DMS53 treated with DMSO at 0.1 percent for 48 hours (cell line): ENCODE measurements around the gene EXOC3L2.
"Not testable (repeated sequence)": the region's sequence is repeated elsewhere in the genome, so short reads cannot be mapped to it uniquely, and the experiment has no call there.

Experiments
- DNase-seq: peaks from one replicate; lab custom pipeline; 2025; ENCODE audit not compliant: unreplicated experiment; lab: John Stamatoyannopoulos, UW

The EXOC3L2 gene

DNA sequence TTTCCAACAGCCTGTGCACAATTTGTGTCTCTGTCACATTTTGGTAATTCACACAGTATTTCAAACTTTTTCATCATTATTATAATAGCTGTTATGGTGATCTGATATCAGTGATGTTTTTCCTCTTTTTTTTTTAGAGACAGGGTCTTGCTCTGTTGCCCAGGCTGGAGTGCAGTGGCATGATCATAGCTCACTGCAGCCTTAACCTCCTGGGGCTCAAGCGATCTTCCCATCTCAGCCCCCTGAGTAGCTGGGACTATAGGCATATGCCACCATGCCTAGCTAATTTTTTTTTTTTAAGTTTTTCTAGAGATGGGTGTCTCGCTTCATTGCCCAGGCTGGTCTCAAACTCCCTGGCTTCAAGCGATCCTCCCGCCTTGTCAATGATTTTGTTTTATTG, 11.6 kb upstream of the EXOC3L2 start:
- no peak for DNase-seq

DNA sequence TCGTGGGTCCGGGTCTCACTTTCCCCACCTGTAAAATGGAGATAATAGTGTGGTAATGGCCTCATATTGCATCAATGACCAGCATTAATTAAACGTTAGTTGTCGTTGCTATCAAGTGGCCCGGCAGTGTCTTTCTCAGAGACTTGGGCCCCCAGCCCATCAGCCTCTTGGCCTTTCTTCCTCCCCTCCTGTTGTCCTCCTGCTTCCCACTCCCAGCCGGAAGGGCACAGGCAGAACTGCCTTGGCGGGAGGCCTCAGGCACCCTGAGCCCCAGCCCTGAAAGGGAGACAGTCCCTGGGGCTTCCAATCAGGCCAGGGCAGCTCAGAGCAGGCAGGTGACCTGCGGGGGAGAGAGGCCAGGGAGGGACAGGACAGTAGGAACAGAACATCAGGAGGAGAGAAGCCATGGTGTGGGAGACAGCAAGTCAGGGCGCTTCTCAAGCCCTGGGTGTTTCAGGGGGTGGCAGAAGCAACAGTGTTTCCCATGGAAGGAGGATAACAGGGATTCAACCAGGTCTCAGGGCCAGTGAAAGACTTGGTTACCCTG, 10.5 kb upstream of the EXOC3L2 start:
- DNase-seq = no peak

DNA sequence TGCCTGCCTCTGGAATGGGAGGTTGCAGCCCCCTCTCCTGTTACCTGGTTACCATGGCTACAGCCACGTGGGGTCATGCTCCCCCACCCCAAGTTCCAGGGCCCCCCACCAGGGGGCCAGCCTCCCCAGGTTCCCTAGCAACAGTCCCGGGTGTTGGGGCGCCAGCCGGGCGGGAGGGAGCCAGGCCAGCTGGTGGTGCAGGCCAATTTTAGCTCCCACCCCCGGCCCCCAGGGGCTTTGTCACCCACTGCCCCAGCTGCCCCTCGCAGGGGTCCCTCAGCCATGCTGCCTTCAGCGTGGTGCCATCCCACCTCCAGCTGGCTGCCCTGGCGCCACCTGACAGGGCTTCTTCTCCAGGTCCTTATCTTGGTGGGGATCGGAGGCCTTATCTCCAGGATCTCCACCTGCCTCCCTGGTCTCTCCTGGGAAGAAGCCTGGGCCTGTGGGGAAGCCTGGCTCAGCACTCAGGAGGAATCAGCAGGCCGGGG, 8.9 kb upstream of the EXOC3L2 start:
- DNase-seq = no peak

DNA sequence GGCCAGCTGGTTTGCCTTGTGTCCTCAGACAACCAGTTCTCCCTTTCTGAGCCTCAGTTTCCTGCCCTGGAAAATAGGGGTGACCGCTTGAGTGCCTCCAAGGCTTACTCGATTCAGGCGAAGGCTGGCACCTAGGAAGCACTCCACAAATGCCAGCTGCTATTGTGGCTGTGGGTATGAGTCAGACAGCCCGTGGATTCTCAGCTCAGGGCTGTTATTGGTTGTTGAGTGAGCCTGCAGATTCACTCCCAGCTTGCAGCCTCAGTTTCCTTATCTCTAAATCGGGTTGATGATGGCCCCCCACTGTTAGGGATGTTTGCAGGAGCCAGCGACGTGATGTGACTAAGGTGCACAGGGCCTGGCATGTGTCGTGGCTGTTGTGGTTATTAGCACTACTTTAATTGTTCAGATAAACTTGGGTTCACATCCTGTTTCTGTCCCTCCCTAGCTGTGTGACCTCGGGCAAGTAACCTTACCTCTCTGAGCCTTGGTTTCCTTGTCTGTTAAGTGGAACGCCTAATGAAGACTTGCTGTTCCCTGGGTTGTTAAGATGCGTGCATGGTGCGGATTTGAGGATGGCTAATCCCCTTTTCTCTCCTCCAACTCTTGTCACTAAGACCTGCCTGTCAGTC, 8.3 kb upstream of the EXOC3L2 start:
- no peak for DNase-seq

DNA sequence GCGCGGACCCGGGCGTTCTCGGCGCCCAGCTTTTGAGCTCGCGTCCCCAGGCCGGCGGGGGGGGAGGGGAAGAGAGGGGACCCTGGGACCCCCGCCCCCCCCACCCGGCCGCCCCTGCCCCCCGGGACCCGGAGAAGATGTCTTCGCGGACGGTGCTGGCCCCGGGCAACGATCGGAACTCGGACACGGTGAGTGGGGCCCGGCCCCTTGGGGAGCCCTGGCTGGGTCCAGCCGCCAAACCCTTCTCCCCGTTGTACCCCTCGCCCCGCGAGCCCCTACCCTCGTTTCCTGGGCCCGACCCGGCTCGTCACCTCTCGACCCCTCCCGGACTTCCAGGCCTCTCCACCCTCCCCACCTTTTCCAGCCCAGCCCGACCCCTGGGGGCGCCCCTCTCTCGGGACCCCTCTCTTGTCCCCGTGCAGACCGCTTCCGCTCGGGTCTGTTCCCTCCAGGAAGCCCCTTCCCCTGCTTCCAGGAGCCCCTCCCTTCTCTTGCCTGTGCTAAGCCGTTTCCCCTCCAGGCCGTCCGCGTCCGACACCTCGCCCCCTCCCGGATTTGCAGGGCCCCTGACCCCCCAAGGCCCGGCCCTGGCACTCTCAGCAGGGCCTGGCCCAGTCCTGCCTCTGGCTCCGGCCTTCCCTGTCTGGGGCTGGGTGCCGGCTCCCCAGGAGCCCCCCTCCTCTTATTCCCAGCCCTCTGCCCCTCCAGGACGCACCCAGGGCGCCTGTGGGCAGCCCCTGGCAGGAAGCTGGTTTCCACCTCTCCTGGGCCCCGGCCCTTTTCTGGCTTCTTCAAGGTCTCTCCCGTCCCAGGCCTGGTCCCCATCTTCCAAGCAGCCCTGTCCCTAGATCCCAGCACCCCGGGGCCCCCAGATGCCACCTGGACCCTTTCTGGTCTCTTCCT, 6.5 kb upstream of the EXOC3L2 start:
- no peak for DNase-seq

DNA sequence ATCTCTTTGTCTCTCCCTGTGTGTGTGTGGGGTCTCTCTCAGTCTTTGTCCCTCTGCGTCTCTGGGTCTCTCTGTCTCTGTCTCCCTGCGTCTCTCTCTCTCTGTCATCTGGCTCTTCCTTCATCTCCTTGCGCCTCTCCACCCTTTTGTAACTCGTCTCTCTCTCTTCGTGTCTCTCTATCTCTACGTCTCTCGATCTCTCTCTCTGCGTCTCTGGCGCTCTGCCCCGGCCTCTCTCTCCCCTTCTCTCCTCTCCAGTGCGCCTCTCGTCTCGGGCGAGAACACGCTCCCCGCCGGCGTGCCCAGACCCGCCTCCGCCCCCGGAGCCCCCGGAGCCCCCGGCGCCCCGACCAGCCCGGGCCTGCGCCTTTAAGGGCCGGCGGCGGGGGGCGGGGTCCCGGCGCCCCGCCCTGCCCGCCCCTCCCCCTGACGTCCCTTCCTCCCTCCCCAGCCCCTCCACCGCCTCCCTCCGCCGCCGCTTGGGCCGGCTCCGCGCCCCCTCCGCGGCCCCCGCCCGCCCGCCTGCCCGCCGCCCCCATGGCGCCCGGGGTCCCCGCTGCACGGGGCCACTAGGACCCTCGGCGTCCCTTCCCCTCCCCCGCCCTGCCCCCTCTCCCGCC, 5.7 kb upstream of the EXOC3L2 start, which contains the start of gene MARK4:
MARK4 (plus strand) TSS at position 440 of the 620 bp plus-strand sequence. CDS start 318 bp downstream, outside the sequence.
- peak; percentile 5 for DNase-seq

DNA sequence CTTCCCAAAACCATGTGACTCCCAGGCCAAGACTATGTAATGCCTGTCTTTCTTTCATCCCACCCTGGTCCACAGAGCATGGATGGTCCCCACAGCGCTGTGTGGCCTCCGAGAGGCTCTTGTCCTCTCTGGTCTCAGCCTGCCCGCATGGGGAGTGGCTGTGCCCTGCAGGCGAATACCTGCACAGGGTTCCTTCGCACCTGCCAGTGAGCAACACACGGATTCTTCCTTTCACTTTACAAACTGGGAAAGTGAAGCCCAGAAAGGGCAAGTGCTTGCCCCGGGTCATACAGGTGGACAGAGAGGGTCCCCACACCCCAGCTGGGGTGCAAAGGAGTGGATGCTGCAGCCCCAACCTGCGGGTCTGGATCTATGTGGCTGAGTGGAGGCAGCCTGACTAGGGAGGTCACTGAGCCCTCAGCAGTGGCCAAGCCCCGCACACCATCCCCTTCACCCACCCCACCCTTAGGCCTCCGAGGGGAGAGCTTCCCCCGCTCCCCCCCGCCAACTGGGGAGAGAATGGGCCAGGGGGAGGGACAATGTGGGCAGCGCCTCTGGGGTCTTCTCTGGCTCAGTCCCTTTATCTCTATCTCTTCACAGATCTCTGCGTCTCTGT, 5.1 kb upstream of the EXOC3L2 start:
- DNase-seq = no peak

DNA sequence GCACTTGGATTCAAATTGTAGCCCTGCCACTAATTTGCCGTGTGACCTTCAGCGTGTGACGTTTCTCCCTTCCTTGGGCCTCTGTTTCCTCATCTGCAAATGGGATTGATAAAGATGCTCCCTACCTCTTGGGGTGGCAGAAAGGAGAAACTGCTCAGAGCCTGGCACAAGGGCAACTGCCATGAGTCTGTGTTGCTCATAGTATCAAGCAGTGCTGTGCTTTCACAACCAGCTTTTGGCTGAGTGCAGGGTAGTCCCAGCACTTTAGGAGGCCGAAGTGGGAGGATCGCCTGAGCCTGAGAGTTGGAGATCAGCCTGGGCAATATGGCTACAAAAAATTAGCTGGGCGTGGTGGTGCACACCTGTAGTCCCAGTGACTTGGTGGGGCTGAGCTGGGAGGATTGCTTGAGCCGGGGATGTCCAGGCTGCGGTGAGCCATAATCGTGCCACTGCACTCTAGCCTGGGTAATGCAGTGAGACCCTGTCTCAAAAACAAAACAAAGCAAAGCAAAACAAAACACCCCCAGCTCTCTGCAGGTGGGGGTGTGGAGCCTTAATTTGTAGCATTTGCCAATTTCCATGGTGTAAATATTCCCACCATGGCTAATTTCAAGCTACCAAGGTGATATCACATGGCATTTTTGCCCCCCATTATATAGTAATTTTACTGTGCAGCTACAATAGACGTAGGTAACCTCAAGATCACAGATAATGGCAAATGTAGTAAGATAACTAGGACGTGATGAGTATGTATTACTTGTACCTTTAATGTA, 4.2 kb upstream of the EXOC3L2 start:
- DNase-seq = no peak

DNA sequence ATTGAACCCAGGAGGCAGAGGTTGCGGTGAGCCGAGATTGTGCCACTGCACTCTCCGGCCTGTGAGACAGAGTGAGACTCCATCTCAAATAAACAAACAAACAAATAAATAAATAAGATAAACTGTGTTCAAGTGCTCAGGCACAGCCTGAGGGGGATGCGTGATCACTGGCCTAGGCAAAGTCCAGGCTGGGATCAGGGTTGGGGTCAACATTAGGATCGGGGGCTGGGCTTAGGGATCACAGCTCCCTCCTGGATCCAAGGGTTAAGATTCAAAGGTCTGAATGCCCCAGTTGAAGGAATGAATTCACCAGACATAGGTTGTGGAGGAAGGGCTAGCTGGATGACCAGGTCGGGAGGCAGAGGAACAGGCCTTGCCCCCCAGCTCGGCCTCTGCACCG, 1.9 kb upstream of the EXOC3L2 start:
- DNase-seq = no peak

DNA sequence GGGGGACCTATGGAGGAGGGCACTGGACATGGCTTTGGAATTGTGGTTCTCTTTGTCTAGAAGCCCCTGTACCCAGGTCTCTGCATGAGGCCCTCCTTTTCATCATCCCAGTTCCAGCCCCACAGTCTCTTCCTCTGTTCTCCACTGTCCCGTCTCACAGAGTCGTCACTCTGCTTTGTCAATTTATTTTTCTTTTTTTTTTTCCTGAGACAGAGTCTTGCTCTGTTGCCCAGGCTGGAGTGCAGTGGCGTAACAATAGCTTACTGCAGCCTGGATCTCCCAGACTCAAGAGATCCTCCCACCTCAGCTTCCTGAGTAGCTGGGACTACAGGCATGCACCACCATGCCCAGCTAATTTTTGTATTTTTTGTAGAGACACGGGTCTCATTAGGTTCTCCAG, 619 bp upstream of the EXOC3L2 start:
- no peak for DNase-seq

DNA sequence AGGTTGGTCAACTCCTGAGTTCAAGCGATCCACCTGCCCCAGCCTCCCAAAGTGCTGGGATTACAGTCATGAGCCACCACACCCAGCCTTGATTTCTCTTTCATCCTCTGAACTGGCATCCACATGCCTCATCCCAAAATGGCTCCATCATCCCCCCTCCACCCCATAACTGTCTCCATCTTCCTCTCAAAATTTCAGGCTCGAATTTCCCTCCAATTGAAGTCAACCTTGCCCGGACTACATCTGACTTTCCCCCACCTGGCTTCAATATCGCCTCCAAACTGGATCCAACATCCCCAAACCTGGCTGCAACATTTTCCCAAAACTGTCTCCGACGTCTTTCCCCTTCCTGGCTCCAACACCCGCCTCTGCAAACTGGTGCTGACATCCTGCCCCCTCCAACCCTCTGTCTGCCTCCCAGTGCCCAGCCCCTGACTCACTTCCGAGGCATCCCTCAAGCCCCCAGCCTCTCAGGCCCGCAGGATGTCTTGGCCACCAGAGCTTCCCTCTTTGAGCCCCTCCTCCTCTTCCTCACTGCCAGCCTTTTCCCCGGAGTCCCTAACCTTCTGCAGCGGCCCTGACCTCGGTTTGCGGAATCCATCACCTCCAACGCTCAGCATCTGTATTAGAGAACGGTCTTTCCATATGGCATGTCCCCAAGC, 943 bp downstream of the EXOC3L2 start:
- DNase-seq = no peak

DNA sequence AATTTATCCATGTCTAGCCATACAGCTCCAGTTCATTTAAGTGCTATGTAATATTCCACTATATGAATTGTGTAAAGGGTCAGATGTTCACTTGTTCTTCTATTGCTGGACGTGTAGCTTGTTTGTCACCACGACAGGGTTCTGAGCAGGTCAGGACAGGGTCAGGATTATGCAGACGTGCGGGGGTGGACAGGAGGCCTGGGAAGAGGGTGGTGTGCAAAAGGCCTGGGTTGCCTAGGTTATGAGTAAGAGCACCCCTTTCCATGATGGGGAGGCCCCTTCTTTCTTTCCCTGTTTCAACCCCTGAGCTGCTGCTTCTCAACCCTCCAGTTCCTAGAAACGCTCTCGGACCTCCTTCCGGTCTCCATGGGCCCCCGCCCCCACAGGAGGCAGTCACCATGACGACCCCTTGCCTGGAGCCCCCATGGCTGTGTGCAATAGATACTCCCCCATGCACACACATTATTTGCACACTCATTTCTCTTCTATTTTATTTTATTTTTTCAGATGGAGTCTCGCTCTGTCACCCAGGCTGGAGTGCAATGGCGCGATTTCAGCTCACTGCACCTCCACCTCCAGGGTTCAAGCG, 2.0 kb downstream of the EXOC3L2 start:
- DNase-seq = no peak

DNA sequence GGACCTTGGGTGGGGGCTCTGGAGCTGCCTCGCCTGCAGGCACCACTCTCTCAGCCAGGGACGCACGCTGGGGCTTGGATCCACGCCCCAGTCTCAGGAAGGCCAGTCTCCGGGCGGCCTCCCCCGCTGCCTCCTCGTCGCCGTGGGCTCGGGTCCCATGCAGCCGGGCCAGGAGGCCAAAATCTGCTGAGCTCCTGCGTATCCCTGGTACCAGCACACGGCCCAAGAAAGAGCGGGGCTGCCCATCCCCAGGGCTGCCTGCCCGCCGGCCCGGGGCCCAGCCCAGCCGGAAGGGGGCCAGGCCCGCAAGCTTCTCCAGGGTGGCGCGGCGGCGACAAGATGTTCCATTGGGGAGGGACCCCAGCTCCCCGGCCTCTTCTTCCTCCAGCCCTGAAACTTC, 6.7 kb downstream of the EXOC3L2 start:
- no peak for DNase-seq

DNA sequence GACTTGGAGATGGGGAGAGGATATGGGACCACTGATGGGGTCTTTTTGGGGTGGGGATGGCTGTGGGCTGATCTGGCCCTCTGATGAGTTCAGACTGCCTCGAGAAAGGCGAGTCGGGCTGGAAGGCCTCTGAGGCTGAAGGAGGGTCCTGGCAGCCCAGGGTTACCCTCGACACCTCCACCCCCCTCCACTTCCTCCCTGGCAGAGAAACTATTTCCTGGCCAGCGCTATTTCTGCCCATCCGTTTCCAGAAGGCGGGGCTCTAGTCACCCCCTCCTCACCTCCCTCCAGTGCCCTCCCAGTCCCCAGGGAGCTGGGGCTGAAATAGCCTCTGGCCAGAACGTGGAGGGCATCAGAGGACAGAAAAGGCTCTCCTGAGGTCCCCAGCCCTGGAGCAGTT, 9.7 kb downstream of the EXOC3L2 start:
- no peak for DNase-seq

DNA sequence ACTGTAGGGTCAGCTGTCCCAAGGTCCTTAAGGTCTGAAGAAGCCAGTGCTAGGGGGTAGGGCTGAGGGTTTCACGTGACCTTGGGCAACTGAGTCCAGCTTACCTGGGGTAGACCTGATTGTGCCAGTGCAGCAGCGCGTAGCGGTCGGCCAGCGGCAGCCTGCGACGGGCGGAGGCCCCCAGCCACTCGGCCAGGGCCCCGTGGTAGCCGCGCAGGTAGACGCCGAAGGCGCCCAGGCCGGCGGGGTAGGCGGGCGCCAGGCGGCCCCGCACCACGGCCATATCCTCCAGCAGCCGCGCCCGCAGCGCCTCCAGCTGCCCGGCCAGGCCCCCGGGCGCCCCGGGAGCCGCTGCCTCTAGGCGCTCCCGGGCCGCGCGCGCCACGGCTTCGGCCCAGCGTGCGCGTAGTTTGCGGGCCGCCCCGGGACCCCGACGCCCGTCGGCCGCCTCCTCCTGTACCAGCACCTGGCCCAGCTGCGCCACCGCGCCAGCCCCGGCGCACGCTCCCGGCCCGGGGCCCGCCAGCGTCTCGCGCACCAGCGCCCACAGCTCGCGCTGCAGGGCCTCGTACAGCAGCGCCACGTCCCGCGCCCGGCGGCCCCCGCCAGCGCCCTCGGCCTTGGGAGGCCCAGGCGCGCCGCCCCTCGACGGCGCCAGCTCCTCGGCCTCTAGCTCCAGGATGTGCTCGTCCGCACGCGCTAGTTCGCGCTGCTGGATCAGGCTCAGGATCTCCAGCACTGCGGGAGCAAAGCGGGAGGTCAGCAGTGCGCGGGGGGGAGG, 10.9 kb downstream of the EXOC3L2 start:
- DNase-seq = no peak

DNA sequence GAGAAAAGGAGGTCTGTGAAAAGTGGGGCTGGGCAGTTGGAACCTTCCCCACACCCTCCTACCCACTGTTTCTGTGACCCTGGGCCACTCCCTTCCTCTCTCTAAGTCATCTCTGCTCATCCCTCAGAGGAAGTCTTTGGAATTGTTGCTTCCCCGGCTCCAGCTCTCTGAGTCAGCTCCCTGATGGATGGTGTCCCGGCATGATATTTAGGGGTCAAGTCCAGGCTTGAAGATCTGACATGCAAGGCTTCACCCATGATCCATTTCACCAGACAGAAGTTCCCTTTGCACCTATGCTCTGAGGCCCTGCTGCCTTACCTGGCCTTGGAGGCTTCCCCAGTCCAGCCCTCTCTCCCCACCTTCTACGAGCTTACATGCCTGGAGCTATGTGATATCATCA, 13.3 kb downstream of the EXOC3L2 start:
- DNase-seq = no peak

DNA sequence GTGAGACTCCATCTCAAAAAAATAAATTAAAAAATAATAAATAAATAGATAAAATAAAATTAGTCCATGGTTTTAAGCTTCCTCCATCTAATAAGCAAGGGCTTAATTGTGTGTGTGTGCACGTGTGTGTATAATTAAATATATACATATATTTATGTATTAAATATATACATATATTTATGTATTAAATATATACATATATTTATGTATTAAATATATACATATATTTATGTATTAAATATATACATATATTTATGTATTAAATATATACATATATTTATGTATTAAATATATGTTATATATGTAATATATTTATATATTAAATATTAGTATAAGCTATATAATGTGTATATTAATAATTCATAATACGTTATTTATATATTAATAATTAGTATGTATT, 16.2 kb downstream of the EXOC3L2 start:
- DNase-seq = not testable (repeated sequence)

DNA sequence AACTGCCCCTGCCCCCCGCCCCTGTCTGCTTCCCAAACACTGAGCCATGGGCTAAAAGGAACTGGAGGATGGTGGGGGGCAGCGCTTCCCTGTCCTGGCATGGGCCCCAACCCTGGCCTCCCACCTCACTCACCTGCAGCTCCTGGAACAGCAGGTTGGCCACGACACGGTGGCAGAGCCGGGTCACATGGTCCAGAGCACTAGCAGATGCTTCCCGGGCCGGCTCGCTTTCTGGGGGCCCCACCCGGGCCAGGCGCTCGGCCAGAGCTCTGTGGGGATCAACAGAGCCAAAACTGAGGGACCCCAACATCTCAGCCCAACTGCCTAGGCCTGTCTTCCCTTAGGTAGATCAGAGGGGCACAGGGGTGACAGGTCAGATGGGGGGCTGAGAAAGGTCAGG, 20.6 kb downstream of the EXOC3L2 start:
- DNase-seq = no peak

DNA sequence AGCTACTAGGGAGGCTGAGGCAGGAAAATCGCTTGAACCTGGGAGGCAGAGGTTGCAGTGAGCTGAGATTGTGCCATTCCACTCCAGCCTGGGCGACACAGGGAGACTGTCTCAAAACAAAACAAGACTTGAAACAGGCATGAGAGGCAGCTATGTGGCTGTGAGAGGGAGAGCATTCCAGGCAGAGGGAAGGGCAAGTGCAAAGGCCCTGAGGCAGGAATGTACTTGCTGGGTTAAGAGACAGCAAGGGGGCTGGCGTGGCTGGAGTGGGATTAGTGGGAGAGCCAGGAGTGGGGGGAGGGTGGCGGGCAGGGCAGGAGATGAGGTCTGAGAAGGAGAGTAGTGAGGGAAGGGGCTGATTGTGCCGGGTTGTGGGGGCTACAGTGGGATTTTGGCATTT, 21.3 kb downstream of the EXOC3L2 start:
- DNase-seq = no peak
